HPDE6-E6E7 (cell line): ENCODE data around the gene FBXO33.
"Not testable (repeated sequence)": the region's sequence is repeated elsewhere in the genome, so short reads cannot be mapped to it uniquely, and the experiment has no call there.

Experiments
- DNase-seq: peaks from one replicate; pipeline ENCODE4 v3.0.0; 2011; ENCODE audit warnings: missing footprints; ENCODE audit errors: extremely low spot score

Gene FBXO33

GRCh38 chr14:39370415-39370814 lies 61.8 kb downstream of the FBXO33 start:
- DNase-seq: no peak

DNA sequence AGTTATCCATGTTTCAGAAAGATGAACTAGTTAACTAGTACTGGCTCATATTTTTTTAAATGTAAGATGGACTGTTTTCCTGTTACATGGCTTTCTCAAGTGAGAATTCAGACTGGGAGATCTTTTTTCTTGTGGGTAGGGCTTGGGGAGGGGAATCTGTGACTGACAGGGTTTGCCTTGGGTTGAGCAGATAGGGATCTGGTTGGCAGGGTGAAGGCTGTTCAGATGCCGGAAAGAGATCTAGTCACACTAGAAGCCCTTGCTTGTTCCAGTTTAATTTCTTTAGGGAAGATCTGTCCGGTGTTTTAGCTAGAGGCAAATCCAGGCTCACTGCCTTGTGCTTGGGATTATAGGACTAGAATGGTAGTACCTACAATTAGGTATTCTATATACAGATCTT lies 63.2 kb downstream of the FBXO33 start:
- DNase-seq: no peak

DNA sequence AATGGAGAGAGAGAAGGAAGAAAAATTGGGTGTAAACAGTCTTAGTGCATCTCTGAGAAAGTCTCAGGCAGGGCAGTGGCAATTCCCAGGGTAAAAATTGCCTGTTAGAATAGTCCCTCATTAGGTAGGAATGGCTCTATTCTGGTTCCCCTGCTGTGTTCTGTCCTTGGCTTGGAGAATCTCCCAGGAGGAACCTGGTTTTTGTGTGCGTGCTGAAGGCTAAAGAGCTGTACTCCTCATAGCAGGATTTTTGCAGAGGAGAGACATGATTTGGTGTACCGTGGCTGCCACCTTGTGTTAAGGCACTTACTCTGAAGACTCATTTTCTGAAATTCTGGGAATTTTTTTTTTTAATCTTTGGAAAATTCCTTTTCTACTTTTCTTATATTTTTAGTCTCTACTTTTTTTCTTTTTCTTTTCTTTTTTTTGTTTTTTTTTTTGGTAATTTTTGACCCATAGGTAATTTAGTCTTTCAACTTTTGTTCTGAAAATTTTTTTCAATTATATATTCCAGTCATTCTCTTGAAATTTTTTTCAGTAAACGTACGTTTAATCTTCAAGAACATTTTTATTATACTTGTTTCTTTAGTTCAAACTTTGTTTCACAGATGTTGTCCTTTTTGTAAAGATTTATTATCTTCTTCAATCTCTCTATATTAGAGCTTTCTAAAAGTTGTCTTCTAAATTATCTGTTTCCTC lies 63.8 kb downstream of the FBXO33 start:
- DNase-seq: peak; percentile 35

DNA sequence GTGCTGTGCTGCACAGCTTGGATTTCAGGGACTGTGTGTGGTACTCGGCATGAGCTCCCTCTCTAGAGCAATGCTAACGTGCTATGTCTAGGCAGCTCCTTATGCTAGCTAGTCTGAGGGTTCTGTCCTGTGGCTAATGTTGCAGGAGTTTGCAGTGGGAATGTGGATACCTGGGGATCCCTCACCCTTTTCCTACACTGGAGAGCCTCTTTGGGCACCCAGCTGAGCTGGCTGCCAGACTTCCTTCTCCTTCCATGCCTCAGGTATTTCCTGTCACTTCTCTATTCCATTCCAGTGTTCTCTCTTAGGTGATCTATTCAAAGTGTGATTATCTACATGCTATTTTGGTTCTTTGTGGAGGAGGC lies 64.9 kb downstream of the FBXO33 start:
- DNase-seq: no peak

GRCh38 chr14:39366460-39367386 lies 65.5 kb downstream of the FBXO33 start:
- no peak for DNase-seq

DNA sequence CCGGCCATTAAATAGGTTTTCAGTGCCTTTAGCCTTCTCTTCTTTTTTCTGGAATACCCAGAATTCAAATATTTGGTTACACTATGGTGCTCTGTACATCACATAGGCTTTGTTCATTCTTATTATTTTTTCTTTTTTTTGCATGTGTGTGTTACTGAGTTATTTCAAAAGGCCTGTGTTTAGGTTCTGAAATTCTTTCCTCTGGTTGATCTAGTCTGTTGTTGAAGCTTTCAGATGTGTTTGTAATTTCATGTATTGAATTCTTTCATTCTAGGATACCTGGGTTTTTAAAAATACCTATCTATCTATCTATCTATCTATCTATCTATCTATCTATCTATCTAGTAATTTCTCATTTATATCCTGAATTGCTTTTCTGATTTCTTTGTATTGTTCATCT lies 66.9 kb downstream of the FBXO33 start:
- DNase-seq: no peak

DNA sequence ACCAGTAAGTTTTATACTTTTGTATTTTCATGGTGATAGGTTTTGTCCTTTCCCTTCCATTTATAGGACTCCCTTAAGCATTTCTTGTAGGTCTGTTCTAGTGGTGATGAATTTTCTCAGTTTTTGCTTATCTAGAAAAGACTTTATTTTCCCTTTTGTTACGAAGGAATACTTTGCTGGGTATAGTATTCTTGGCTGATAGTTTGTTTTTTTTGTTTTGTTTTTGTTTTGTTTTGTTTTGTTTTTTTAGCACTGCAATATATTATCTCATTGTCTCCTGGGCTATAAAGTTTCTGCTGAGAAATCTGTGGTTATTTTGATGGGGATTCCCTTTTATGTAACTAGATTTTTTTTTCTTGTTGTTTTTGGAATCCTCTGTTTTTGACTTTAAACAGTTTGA lies 67.7 kb downstream of the FBXO33 start:
- DNase-seq: no peak

DNA sequence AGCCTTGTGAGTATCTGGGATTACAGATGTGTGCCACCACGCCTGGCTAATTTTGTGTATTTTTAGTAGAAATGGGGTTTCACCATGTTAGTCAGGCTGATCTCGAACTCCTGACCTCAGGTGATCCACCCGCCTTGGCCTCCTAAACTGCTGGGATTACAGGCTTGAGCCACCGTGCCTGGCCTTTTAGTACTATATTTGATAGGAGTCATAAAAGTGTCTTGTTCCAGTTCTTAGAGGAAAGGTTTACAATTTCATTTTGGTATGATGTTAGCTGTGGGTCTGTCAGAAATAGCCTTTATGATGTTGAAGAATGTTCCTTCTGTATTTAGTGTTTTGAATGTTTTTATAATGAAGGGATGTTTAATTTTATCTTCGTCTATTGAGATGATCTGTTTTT lies 70.7 kb downstream of the FBXO33 start:
- DNase-seq: not testable (repeated sequence)

- no peak for DNase-seq
Observed at GRCh38 chr14:39360316-39360715, 71.9 kb downstream of the FBXO33 start.

- DNase-seq: not testable (repeated sequence)
Observed at GRCh38 chr14:39359069-39359468, 73.2 kb downstream of the FBXO33 start.

DNA sequence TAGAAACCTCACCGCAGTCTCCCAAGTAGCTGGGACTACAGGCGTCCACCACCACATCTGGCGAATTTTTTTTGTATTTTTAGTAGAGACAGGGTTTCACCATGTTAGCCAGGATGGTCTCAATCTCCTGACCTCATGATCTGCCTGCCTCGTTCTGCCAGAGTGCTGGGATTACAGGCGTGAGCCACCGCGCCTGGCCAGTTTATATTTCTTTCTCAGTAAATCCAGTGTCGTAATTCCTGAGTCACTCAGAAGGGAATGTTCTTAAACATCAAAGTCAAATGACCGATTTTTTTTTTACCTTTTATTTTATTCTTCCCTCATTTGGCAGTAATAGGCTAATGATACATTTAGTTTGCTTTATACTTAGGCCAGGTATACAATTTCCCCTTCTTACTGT lies 80.5 kb downstream of the FBXO33 start:
- no peak for DNase-seq

GRCh38 chr14:39350866-39351265 lies 81.4 kb downstream of the FBXO33 start:
- DNase-seq: no peak
